Hepatocyte (in vitro differentiated cells): ENCODE measurements around the gene BPIFB2. TPM values are rescaled to one million over a fixed set of nuclear protein-coding genes. Genes with fewer than 3 reads are reported as not detected.

Experiments
- DNase-seq: peaks from one replicate; pipeline ENCODE4 v3.0.0-alpha.2; 2016; ENCODE audit warnings: low spot score
- H2AFZ ChIP-seq: fragments of 200-600 bp; sonication (generic); 2 replicates; pipeline ENCODE4 v1.6.0; 2016; ENCODE audit warnings: antibody characterized with exemption, mild to moderate bottlenecking
- H3K27ac ChIP-seq: fragments of 200-600 bp; sonication (generic); 2 replicates; pipeline ENCODE4 v1.5.1; 2016; ENCODE audit warnings: mild to moderate bottlenecking
- H3K27me3 ChIP-seq: fragments of 200-600 bp; sonication (generic); 2 replicates; pipeline ENCODE4 v1.6.1; 2016
- H3K36me3 ChIP-seq: fragments of 200-600 bp; sonication (generic); replicated peaks from 2 replicates; pipeline ENCODE4 v1.5.1; 2016; ENCODE audit warnings: low read depth; ENCODE audit not compliant: insufficient read depth
- H3K4me1 ChIP-seq: fragments of 200-600 bp; sonication (generic); 2 replicates; pipeline ENCODE4 v1.5.1; 2016; ENCODE audit warnings: mild to moderate bottlenecking, moderate library complexity; ENCODE audit not compliant: insufficient read depth
- H3K4me2 ChIP-seq: fragments of 200-600 bp; sonication (generic); 2 replicates; pipeline ENCODE4 v1.6.0; 2016
- H3K4me3 ChIP-seq: fragments of 200-600 bp; sonication (generic); 2 replicates; pipeline ENCODE4 v1.5.1; 2016; ENCODE audit warnings: mild to moderate bottlenecking
- H3K79me2 ChIP-seq: fragments of 200-600 bp; sonication (generic); 2 replicates; pipeline ENCODE4 v1.6.0; 2017; ENCODE audit warnings: mild to moderate bottlenecking
- H3K9me2 ChIP-seq: fragments of 200-600 bp; sonication (generic); replicated peaks from 2 replicates; pipeline ENCODE4 v1.6.0; 2017; ENCODE audit warnings: mild to moderate bottlenecking; ENCODE audit not compliant: insufficient read depth
- H3K9me3 ChIP-seq: fragments of 200-600 bp; sonication (generic); 2 replicates; pipeline ENCODE4 v1.5.1; 2016; ENCODE audit warnings: low read depth, mild to moderate bottlenecking
- H4K20me1 ChIP-seq: fragments of 200-600 bp; sonication (generic); 2 replicates; pipeline ENCODE4 v1.6.0; 2016; ENCODE audit warnings: mild to moderate bottlenecking; ENCODE audit not compliant: insufficient read depth, poor library complexity, severe bottlenecking
- EZH2 ChIP-seq: fragments of 200-600 bp; sonication (generic); IDR thresholded peaks from 2 replicates; pipeline ENCODE4 v1.6.1; 2016; ENCODE audit warnings: antibody characterized with exemption, mild to moderate bottlenecking, borderline replicate concordance
- EZH2phosphoT487 ChIP-seq: fragments of 200-600 bp; sonication (generic); IDR thresholded peaks from one replicate; pipeline ENCODE4 v1.6.1; 2018; ENCODE audit warnings: antibody characterized with exemption, mild to moderate bottlenecking, low read depth, moderate library complexity; ENCODE audit not compliant: unreplicated experiment, severe bottlenecking
- WGBS: methylation state at CpG from one replicate; pipeline ENCODE4 v1.1.6; 2016; ENCODE audit warnings: low lambda C conversion rate; ENCODE audit errors: missing lambda C conversion rate; 5-methylcytosine and 5-hydroxymethylcytosine counted together
- polyA plus RNA-seq: library from polyadenylated mRNA; unstranded; fragments of >200 nt; fragmentation: Nextera tagmentation; extraction: Ambion mirVana; gene quantifications from 2 replicates; pipeline ENCODE4 v1.2.1, GENCODE V29; 2016
- total RNA-seq: library from RNA; depleted of rRNA; stranded (reverse); fragments of >200 nt; gene quantifications from 2 replicates; pipeline ENCODE4 v1.2.3, GENCODE V29; 2014
- TF ChIP-seq, protein P1 (sequence below): fragments of 200-600 bp; sonication (generic); IDR thresholded peaks from 2 replicates; pipeline ENCODE4 v1.5.1; 2016; ENCODE audit warnings: antibody characterized with exemption, mild to moderate bottlenecking; ENCODE audit not compliant: poor library complexity

The BPIFB2 gene, protein sequence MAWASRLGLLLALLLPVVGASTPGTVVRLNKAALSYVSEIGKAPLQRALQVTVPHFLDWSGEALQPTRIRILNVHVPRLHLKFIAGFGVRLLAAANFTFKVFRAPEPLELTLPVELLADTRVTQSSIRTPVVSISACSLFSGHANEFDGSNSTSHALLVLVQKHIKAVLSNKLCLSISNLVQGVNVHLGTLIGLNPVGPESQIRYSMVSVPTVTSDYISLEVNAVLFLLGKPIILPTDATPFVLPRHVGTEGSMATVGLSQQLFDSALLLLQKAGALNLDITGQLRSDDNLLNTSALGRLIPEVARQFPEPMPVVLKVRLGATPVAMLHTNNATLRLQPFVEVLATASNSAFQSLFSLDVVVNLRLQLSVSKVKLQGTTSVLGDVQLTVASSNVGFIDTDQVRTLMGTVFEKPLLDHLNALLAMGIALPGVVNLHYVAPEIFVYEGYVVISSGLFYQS
- 0.52 and 0.70 TPM in 2 replicates for total RNA-seq
- polyA plus RNA-seq = 0.30 and 1.0 TPM in 2 replicates

- Histone ChIP-seq H3K27ac (no peak within 1 kb of the TSS), H3K9me2 (no peaks in the 10 kb centered on the region), H4K20me1 (no peaks in the 10 kb centered on the region), H3K36me3 (no peaks in the 10 kb centered on the region), H3K4me3 (no peak within 1 kb of the TSS), H3K79me2 (no peaks in the 10 kb centered on the region), H3K4me1 (no peaks in the 10 kb centered on the region), H2AFZ (no peak within 1 kb of the TSS), H3K9me3 (no peaks in the 10 kb centered on the region), H3K4me2 (no peak within 1 kb of the TSS), H3K27me3 (peaks cover 14% of the 10 kb centered on the region)
- WGBS = 84% methylated on average over 11 of the region's 11 CpGs
- TF ChIP-seq EZH2phosphoT487 (no peak), EZH2 (no peak)
- TF ChIP-seq, protein P1, sequence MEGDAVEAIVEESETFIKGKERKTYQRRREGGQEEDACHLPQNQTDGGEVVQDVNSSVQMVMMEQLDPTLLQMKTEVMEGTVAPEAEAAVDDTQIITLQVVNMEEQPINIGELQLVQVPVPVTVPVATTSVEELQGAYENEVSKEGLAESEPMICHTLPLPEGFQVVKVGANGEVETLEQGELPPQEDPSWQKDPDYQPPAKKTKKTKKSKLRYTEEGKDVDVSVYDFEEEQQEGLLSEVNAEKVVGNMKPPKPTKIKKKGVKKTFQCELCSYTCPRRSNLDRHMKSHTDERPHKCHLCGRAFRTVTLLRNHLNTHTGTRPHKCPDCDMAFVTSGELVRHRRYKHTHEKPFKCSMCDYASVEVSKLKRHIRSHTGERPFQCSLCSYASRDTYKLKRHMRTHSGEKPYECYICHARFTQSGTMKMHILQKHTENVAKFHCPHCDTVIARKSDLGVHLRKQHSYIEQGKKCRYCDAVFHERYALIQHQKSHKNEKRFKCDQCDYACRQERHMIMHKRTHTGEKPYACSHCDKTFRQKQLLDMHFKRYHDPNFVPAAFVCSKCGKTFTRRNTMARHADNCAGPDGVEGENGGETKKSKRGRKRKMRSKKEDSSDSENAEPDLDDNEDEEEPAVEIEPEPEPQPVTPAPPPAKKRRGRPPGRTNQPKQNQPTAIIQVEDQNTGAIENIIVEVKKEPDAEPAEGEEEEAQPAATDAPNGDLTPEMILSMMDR = no peak
- no peak for DNase-seq
Measured at GRCh38 chr20:33007376-33008335, at the start of gene BPIFB2. Gene BPIFB2 (plus strand): TSS chr20:33007704. CDS start chr20:33008575, 871 bp downstream.

DNA sequence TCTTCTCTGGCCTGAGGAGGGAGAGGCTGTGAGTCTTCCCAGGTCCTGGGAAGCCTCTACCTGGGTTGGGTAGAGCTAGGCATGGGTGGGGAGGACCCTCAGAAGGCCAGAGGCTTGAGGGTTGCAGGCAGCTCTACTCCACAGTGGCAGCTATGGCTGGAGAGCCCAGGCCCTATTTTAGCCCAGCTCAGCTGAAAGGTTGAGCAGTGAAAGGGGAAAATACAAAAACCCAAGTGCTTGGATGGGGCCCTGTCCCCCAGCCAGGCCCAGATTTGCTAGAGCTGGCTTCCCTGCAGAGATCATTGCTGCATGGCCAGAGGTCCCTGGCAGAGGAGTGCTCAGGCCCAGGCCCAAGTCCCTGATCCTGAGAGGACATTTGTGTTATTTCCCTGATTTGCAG, 48.9 kb upstream of the BPIFB2 start:
- TF ChIP-seq, protein P1 = no peak
- TF ChIP-seq EZH2phosphoT487 (no peak), EZH2 (no peak)
- Histone ChIP-seq H3K4me2 (no peak overlapping the region), H3K36me3 (no peaks in the 10 kb centered on the region), H2AFZ (no peak overlapping the region), H3K79me2 (no peaks in the 10 kb centered on the region), H3K27me3 (no peaks in the 10 kb centered on the region), H4K20me1 (no peaks in the 10 kb centered on the region), H3K9me3 (peaks cover 15% of the 10 kb centered on the region), H3K9me2 (no peaks in the 10 kb centered on the region), H3K27ac (no peak overlapping the region), H3K4me1 (no peaks in the 10 kb centered on the region), H3K4me3 (no peak overlapping the region)
- DNase-seq = no peak

GRCh38 chr20:32959351-32960221, 47.9 kb upstream of the BPIFB2 start:
- TF ChIP-seq EZH2 (no peak), EZH2phosphoT487 (no peak)
- TF ChIP-seq, protein P1 = no peak
- Histone ChIP-seq H3K4me2 (no peak overlapping the region), H3K79me2 (no peaks in the 10 kb centered on the region), H3K4me1 (no peaks in the 10 kb centered on the region), H3K9me2 (no peaks in the 10 kb centered on the region), H3K4me3 (no peak overlapping the region), H3K27ac (no peak overlapping the region), H3K9me3 (peaks cover 8% of the 10 kb centered on the region), H4K20me1 (no peaks in the 10 kb centered on the region), H3K27me3 (no peaks in the 10 kb centered on the region), H2AFZ (no peak overlapping the region), H3K36me3 (no peaks in the 10 kb centered on the region)
- DNase-seq = no peak
- 86% methylated on average over 14 of the region's 14 CpGs for WGBS
